ENCODE measurements around the gene STARD3. TPM values are rescaled to one million over a fixed set of nuclear protein-coding genes. Genes with fewer than 3 reads are reported as not detected.

The STARD3 gene
- total RNA-seq, 1 donor from 2014 or later = 51.2 TPM

DNA sequence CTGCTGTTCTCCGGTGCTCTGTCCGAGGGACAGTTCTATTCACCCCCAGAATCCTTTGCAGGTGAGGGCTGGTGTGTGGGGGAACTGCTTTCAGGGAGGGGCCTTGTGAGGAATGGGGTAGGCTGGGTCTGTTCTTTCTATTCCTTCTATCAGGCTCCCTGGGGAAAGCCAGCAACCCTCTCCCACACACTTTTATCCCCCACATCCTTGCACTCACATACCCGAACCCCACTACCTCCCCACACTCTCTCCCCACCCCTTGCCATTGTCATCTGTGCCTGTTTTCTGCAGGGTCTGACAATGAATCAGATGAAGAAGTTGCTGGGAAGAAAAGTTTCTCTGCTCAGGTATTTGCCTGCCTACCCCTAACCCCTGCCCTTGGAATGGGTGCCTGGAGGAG lies 21.8 kb downstream of the STARD3 start:
- H3K36me3 ChIP-seq (ENCODE audit: insufficient read depth, low read length) = no peaks in the 10 kb centered on the region
- H3K4me3 ChIP-seq (ENCODE audit: insufficient read depth, low read depth, low read length) = no peak overlapping the region
- H3K4me2 ChIP-seq (ENCODE audit: low read length) = no peak overlapping the region
- H3K27ac Mint-ChIP-seq (ENCODE audit: unreplicated experiment) = no peak overlapping the region
- FAIRE-seq (no peak), DNase-seq (ENCODE audit: low read depth) (no peak)
- no peaks in the 10 kb centered on the region for H3K9me3 Mint-ChIP-seq (ENCODE audit: unreplicated experiment)
- no peak overlapping the region for H3K9ac ChIP-seq (ENCODE audit: low read length)
- peaks cover 18% of the 10 kb centered on the region for H3K36me3 Mint-ChIP-seq (ENCODE audit: low read depth, unreplicated experiment)
- H3K79me2 ChIP-seq (ENCODE audit: insufficient read depth, low read length) = no peaks in the 10 kb centered on the region
- H2AFZ ChIP-seq (ENCODE audit: low read depth, low read length) = no peak overlapping the region
- H3K4me1 Mint-ChIP-seq (ENCODE audit: low read depth, unreplicated experiment) = peaks cover 4% of the 10 kb centered on the region
- H4K20me1 ChIP-seq (ENCODE audit: insufficient read depth, low read length) = peaks cover 36% of the 10 kb centered on the region
- H3K27me3 Mint-ChIP-seq (ENCODE audit: low read depth, unreplicated experiment) = peaks cover 2% of the 10 kb centered on the region
- H3K9me3 ChIP-seq (ENCODE audit: insufficient read depth, low read depth, low read length) = no peaks in the 10 kb centered on the region
- H3K27ac ChIP-seq (ENCODE audit: low read depth, low read length) = no peak overlapping the region
- no peak overlapping the region for H3K4me3 Mint-ChIP-seq (ENCODE audit: unreplicated experiment)
- TF ChIP-seq, protein P1, sequence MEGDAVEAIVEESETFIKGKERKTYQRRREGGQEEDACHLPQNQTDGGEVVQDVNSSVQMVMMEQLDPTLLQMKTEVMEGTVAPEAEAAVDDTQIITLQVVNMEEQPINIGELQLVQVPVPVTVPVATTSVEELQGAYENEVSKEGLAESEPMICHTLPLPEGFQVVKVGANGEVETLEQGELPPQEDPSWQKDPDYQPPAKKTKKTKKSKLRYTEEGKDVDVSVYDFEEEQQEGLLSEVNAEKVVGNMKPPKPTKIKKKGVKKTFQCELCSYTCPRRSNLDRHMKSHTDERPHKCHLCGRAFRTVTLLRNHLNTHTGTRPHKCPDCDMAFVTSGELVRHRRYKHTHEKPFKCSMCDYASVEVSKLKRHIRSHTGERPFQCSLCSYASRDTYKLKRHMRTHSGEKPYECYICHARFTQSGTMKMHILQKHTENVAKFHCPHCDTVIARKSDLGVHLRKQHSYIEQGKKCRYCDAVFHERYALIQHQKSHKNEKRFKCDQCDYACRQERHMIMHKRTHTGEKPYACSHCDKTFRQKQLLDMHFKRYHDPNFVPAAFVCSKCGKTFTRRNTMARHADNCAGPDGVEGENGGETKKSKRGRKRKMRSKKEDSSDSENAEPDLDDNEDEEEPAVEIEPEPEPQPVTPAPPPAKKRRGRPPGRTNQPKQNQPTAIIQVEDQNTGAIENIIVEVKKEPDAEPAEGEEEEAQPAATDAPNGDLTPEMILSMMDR (IDR thresholded peaks at IDR 0.05; ENCODE audit: insufficient read depth, low read depth, low read length) = no peak
- no peak for TF ChIP-seq EZH2 (IDR thresholded peaks at IDR 0.05; ENCODE audit: insufficient read depth, low read length)
- no peaks in the 10 kb centered on the region for H3K4me1 ChIP-seq (ENCODE audit: insufficient read depth, low read length)
- H3K27me3 ChIP-seq (ENCODE audit: insufficient read depth, low read length) = no peaks in the 10 kb centered on the region

DNA sequence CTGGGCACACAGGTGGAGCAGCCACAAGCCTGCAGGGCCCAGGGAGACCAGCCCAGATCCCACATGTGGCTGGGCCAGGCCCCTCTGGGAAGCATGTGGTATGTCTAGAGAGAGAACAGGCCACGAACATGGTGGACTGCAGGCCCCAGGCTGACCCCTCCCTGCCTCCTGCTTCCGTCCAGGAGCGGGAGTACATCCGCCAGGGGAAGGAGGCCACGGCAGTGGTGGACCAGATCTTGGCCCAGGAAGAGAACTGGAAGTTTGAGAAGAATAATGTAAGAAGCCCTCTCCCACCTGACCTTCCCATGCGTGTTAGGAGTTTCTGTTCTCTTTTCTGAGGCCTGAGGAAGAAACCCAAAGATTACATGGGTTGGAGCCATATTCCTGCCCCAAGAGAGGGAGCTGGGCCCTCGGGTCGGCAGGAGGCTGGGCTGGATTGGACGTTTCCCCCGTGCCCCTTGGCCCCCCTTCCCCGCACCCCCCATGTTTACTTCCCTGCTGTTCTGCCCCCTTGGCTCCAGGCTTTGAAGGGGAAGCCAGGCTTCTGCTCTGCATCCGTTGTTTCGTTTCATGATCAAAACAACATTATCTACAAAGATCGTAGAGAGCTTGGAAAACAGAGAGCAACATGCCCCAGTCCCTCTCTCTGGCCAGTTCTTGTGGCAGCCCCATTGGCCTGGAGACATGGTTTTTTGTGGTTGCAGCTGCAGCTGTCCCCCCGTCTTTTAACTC lies 22.5 kb downstream of the STARD3 start:
- Histone ChIP-seq H3K36me3 (ENCODE audit: insufficient read depth, low read length) (no peaks in the 10 kb centered on the region), H4K20me1 (ENCODE audit: insufficient read depth, low read length) (peaks cover 36% of the 10 kb centered on the region), H3K9me3 (ENCODE audit: insufficient read depth, low read depth, low read length) (no peaks in the 10 kb centered on the region), H3K4me3 (ENCODE audit: insufficient read depth, low read depth, low read length) (no peak overlapping the region), H3K27ac (ENCODE audit: low read depth, low read length) (no peak overlapping the region), H3K79me2 (ENCODE audit: insufficient read depth, low read length) (no peaks in the 10 kb centered on the region), H3K4me1 (ENCODE audit: insufficient read depth, low read length) (no peaks in the 10 kb centered on the region), H3K4me2 (ENCODE audit: low read length) (no peak overlapping the region), H3K9ac (ENCODE audit: low read length) (no peak overlapping the region), H3K27me3 (ENCODE audit: insufficient read depth, low read length) (no peaks in the 10 kb centered on the region), H2AFZ (ENCODE audit: low read depth, low read length) (no peak overlapping the region)
- H3K9me3 Mint-ChIP-seq (ENCODE audit: unreplicated experiment) = no peaks in the 10 kb centered on the region
- H3K27ac Mint-ChIP-seq (ENCODE audit: unreplicated experiment) = no peak overlapping the region
- H3K4me3 Mint-ChIP-seq (ENCODE audit: unreplicated experiment) = no peak overlapping the region
- peaks cover 16% of the 10 kb centered on the region for H3K36me3 Mint-ChIP-seq (ENCODE audit: low read depth, unreplicated experiment)
- no peak for TF ChIP-seq EZH2 (IDR thresholded peaks at IDR 0.05; ENCODE audit: insufficient read depth, low read length)
- TF ChIP-seq, protein P1 (IDR thresholded peaks at IDR 0.05; ENCODE audit: insufficient read depth, low read depth, low read length) = no peak
- peaks cover 2% of the 10 kb centered on the region for H3K27me3 Mint-ChIP-seq (ENCODE audit: low read depth, unreplicated experiment)
- no peak for DNase-seq (ENCODE audit: low read depth)
- no peak for FAIRE-seq
- peaks cover 8% of the 10 kb centered on the region for H3K4me1 Mint-ChIP-seq (ENCODE audit: low read depth, unreplicated experiment)

DNA sequence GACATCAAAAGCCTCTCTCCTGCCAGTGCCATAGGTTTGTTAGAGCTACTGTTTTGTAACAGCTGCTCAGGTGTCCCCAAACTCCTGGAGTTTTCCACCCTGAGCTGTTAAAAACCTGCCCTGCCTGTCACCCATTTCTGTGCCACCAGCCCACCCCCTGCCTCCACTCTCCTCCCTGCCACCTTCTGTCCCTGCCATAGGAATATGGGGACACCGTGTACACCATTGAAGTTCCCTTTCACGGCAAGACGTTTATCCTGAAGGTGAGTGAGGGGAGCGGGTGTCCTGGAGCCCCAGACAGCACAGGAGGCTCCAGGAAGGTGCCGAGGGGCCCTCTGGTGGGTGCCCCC lies 23.0 kb downstream of the STARD3 start:
- Histone ChIP-seq H3K27ac (ENCODE audit: low read depth, low read length) (no peak overlapping the region), H3K4me1 (ENCODE audit: insufficient read depth, low read length) (no peaks in the 10 kb centered on the region), H4K20me1 (ENCODE audit: insufficient read depth, low read length) (peaks cover 33% of the 10 kb centered on the region), H3K27me3 (ENCODE audit: insufficient read depth, low read length) (no peaks in the 10 kb centered on the region), H2AFZ (ENCODE audit: low read depth, low read length) (no peak overlapping the region), H3K9me3 (ENCODE audit: insufficient read depth, low read depth, low read length) (no peaks in the 10 kb centered on the region), H3K9ac (ENCODE audit: low read length) (no peak overlapping the region), H3K4me3 (ENCODE audit: insufficient read depth, low read depth, low read length) (no peak overlapping the region), H3K79me2 (ENCODE audit: insufficient read depth, low read length) (no peaks in the 10 kb centered on the region), H3K36me3 (ENCODE audit: insufficient read depth, low read length) (no peaks in the 10 kb centered on the region), H3K4me2 (ENCODE audit: low read length) (no peak overlapping the region)
- H3K4me3 Mint-ChIP-seq (ENCODE audit: unreplicated experiment) = no peak overlapping the region
- H3K9me3 Mint-ChIP-seq (ENCODE audit: unreplicated experiment) = no peaks in the 10 kb centered on the region
- H3K36me3 Mint-ChIP-seq (ENCODE audit: low read depth, unreplicated experiment) = peaks cover 16% of the 10 kb centered on the region
- DNase-seq (ENCODE audit: low read depth) (no peak), FAIRE-seq (no peak)
- H3K27ac Mint-ChIP-seq (ENCODE audit: unreplicated experiment) = no peak overlapping the region
- no peak for TF ChIP-seq EZH2 (IDR thresholded peaks at IDR 0.05; ENCODE audit: insufficient read depth, low read length)
- TF ChIP-seq, protein P1 (IDR thresholded peaks at IDR 0.05; ENCODE audit: insufficient read depth, low read depth, low read length) = no peak
- peaks cover 2% of the 10 kb centered on the region for H3K27me3 Mint-ChIP-seq (ENCODE audit: low read depth, unreplicated experiment)
- H3K4me1 Mint-ChIP-seq (ENCODE audit: low read depth, unreplicated experiment) = peaks cover 8% of the 10 kb centered on the region
